SK-N-DZ (cell line): ENCODE data around the gene ELN.
"Not testable (repeated sequence)": the region's sequence is repeated elsewhere in the genome, so short reads cannot be mapped to it uniquely, and the experiment has no call there.

Experiments
- DNase-seq: peaks from one replicate; pipeline ENCODE4 v3.0.0-alpha.2; 2015; ENCODE audit warnings: low spot score

Gene ELN

GRCh38 chr7:74042746-74043522, 15.0 kb downstream of the ELN start:
- no peak for DNase-seq

GRCh38 chr7:74043523-74043951, 15.6 kb downstream of the ELN start:
- peak; percentile 70 for DNase-seq

- DNase-seq = peak; percentile 47
These were observed 16.7 kb downstream of the ELN start for GRCh38 chr7:74044366-74045350.

GRCh38 chr7:74046581-74046980, 18.6 kb downstream of the ELN start:
- not testable (repeated sequence) for DNase-seq

- no peak for DNase-seq
These were observed 19.9 kb downstream of the ELN start for GRCh38 chr7:74047804-74048380.

GRCh38 chr7:74048999-74049599, 21.1 kb downstream of the ELN start:
- no peak for DNase-seq

GRCh38 chr7:74049997-74050798, 22.2 kb downstream of the ELN start:
- DNase-seq = no peak

GRCh38 chr7:74051193-74051592, 23.2 kb downstream of the ELN start:
- no peak for DNase-seq

- DNase-seq = peak; percentile 60
These were observed 23.8 kb downstream of the ELN start for GRCh38 chr7:74051629-74052410.

- no peak for DNase-seq
These were observed 24.7 kb downstream of the ELN start for GRCh38 chr7:74052628-74053027.

- DNase-seq = no peak
These were observed 25.7 kb downstream of the ELN start for GRCh38 chr7:74053589-74054186.

- no peak for DNase-seq
These were observed 28.3 kb downstream of the ELN start for GRCh38 chr7:74056096-74056915.

GRCh38 chr7:74057216-74057925, 29.4 kb downstream of the ELN start:
- no peak for DNase-seq

GRCh38 chr7:74057987-74058386, 30.0 kb downstream of the ELN start:
- DNase-seq = no peak

- no peak for DNase-seq
These were observed 30.5 kb downstream of the ELN start for GRCh38 chr7:74058486-74058885.

GRCh38 chr7:74059037-74059436, 31.1 kb downstream of the ELN start:
- DNase-seq = no peak

GRCh38 chr7:74059681-74060588, 32.0 kb downstream of the ELN start:
- no peak for DNase-seq
